H9 (cell line): Measurements from ENCODE around the gene TMEM221. TPM values are rescaled to one million over a fixed set of nuclear protein-coding genes. Genes with fewer than 3 reads are reported as not detected.

Experiments used
- DNase-seq: peaks from one replicate; pipeline ENCODE4 v3.0.0-alpha.2; 2017
- H2AFZ ChIP-seq: one replicate; pipeline ENCODE4 v1.6.1; 2013; ENCODE audit warnings: mild to moderate bottlenecking, low read length, control low read depth, moderate library complexity
- H2AK5ac ChIP-seq: 2 replicates; pipeline ENCODE4 v1.6.1; 2013; ENCODE audit warnings: low read length, control low read depth, mixed read lengths; ENCODE audit not compliant: insufficient read length
- H2BK120ac ChIP-seq: one replicate; pipeline ENCODE4 v1.6.1; 2013; ENCODE audit warnings: low read depth, mild to moderate bottlenecking, low read length, control low read depth, inconsistent platforms; ENCODE audit not compliant: poor library complexity, severe bottlenecking
- H2BK12ac ChIP-seq: 2 replicates; pipeline ENCODE4 v1.6.1; 2013; ENCODE audit warnings: low read length, control low read depth, mixed read lengths, low read depth; ENCODE audit not compliant: insufficient read length
- H2BK15ac ChIP-seq: 2 replicates; pipeline ENCODE4 v1.6.1; 2013; ENCODE audit warnings: low read depth, low read length, control low read depth
- H2BK20ac ChIP-seq: one replicate; pipeline ENCODE4 v1.6.1; 2013; ENCODE audit warnings: low read depth, mild to moderate bottlenecking, low read length, control low read depth, inconsistent platforms; ENCODE audit not compliant: poor library complexity, severe bottlenecking
- H2BK5ac ChIP-seq: 2 replicates; pipeline ENCODE4 v1.6.1; 2013; ENCODE audit warnings: low read length, control low read depth, mixed read lengths; ENCODE audit not compliant: insufficient read length
- H3K14ac ChIP-seq: 2 replicates; pipeline ENCODE4 v1.6.1; 2013; ENCODE audit warnings: low read length, control low read depth; ENCODE audit not compliant: insufficient read depth
- H3K18ac ChIP-seq: 2 replicates; pipeline ENCODE4 v1.6.1; 2013; ENCODE audit warnings: low read depth, mild to moderate bottlenecking, mixed read lengths, low read length, control low read depth; ENCODE audit not compliant: insufficient read length
- H3K23ac ChIP-seq: 2 replicates; pipeline ENCODE4 v1.6.1; 2013; ENCODE audit warnings: low read length, control low read depth, mixed read lengths, low read depth; ENCODE audit not compliant: insufficient read length
- H3K23me2 ChIP-seq: 2 replicates; pipeline ENCODE4 v1.6.1; 2013; ENCODE audit warnings: low read depth, mild to moderate bottlenecking, mixed read lengths, low read length, control low read depth; ENCODE audit not compliant: insufficient read length, poor library complexity, severe bottlenecking
- H3K27ac ChIP-seq: 2 replicates; pipeline ENCODE4 v1.5.1; 2013; ENCODE audit warnings: low read length, control low read depth, mixed read lengths, low read depth; ENCODE audit not compliant: insufficient read length
- H3K27me3 ChIP-seq: 2 replicates; pipeline ENCODE4 v1.6.1; 2013; ENCODE audit warnings: low read length, control low read depth, inconsistent platforms; ENCODE audit not compliant: insufficient read depth
- H3K4ac ChIP-seq: 2 replicates; pipeline ENCODE4 v1.6.1; 2013; ENCODE audit warnings: low read depth, mild to moderate bottlenecking, control low read depth, inconsistent platforms, low read length, moderate library complexity
- H3K4me1 ChIP-seq: 2 replicates; pipeline ENCODE4 v1.6.1; 2013; ENCODE audit warnings: low read length, control low read depth, inconsistent platforms; ENCODE audit not compliant: insufficient read depth
- H3K4me2 ChIP-seq: 2 replicates; pipeline ENCODE4 v1.6.1; 2013; ENCODE audit warnings: low read length, control low read depth, mixed read lengths; ENCODE audit not compliant: insufficient read length, insufficient read depth
- H3K56ac ChIP-seq: 2 replicates; pipeline ENCODE4 v1.6.1; 2013; ENCODE audit warnings: low read depth, mild to moderate bottlenecking, mixed read lengths, low read length, control low read depth; ENCODE audit not compliant: insufficient read length
- H3K79me1 ChIP-seq: 2 replicates; pipeline ENCODE4 v1.6.1; 2013; ENCODE audit warnings: low read depth, mild to moderate bottlenecking, moderate library complexity, low read length, control low read depth, inconsistent platforms; ENCODE audit not compliant: insufficient read depth, poor library complexity, severe bottlenecking
- H3K79me2 ChIP-seq: 2 replicates; pipeline ENCODE4 v1.6.1; 2013; ENCODE audit warnings: low read length, control low read depth, inconsistent platforms; ENCODE audit not compliant: insufficient read depth
- H3K9ac ChIP-seq: 2 replicates; pipeline ENCODE4 v1.6.1; 2013; ENCODE audit warnings: low read length, control low read depth, mixed read lengths; ENCODE audit not compliant: insufficient read length; ENCODE audit errors: extremely low read depth
- H3K9me3 ChIP-seq: one replicate; pipeline ENCODE4 v1.6.1; 2013; ENCODE audit warnings: low read depth, low read length, inconsistent platforms; ENCODE audit not compliant: control insufficient read depth
- H3T11ph ChIP-seq: one replicate; pipeline ENCODE4 v1.6.1; 2013; ENCODE audit warnings: mild to moderate bottlenecking, low read length, control low read depth, inconsistent platforms
- H4K20me1 ChIP-seq: one replicate; pipeline ENCODE4 v1.6.1; 2013; ENCODE audit not compliant: control insufficient read depth, insufficient read length, insufficient read depth
- H4K5ac ChIP-seq: 2 replicates; pipeline ENCODE4 v1.6.1; 2013; ENCODE audit warnings: low read depth, mild to moderate bottlenecking, mixed read lengths, low read length, control low read depth; ENCODE audit not compliant: insufficient read length
- H4K8ac ChIP-seq: replicated peaks from 2 replicates; pipeline ENCODE4 v1.6.1; 2013; ENCODE audit warnings: low read length, control low read depth, mixed read lengths, low read depth; ENCODE audit not compliant: insufficient read length
- H4K91ac ChIP-seq: 2 replicates; pipeline ENCODE4 v1.6.1; 2013; ENCODE audit warnings: low read depth, mild to moderate bottlenecking, moderate library complexity, mixed read lengths, low read length, control low read depth; ENCODE audit not compliant: insufficient read length
- H3K27ac Mint-ChIP-seq, 3 experiments: 2 replicates in 2 of 3; 3 replicates in 1 of 3; pipeline ENCODE4 v1.8.0; 2020 to 2021; ENCODE audit warnings: mixed read lengths in 3 of 3, mild to moderate bottlenecking in 1 of 3, moderate library complexity in 1 of 3
- H3K27me3 Mint-ChIP-seq: 2 replicates; pipeline ENCODE4 v1.8.0; 2021; ENCODE audit warnings: low read depth, mild to moderate bottlenecking, moderate library complexity, mixed read lengths
- H3K36me3 Mint-ChIP-seq, 3 experiments: 2 replicates in 2 of 3; 3 replicates in 1 of 3; pipeline ENCODE4 v1.8.0; 2020 to 2021; ENCODE audit warnings: low read depth in 3 of 3, mixed read lengths in 3 of 3; ENCODE audit not compliant: insufficient read depth in 1 of 3
- H3K4me1 Mint-ChIP-seq, 2 experiments: 2 replicates each; pipeline ENCODE4 v1.8.0; 2020; ENCODE audit warnings: mixed read lengths in 2 of 2
- H3K4me3 Mint-ChIP-seq, 2 experiments: 2 replicates in 1 of 2; 3 replicates in 1 of 2; pipeline ENCODE4 v1.8.0; 2020 to 2021; ENCODE audit warnings: mild to moderate bottlenecking in 2 of 2, mixed read lengths in 2 of 2, moderate library complexity in 1 of 2
- H3K9me3 Mint-ChIP-seq, 2 experiments: 2 replicates in 1 of 2; 3 replicates in 1 of 2; pipeline ENCODE4 v1.8.0; 2020; ENCODE audit warnings: mild to moderate bottlenecking in 2 of 2, mixed read lengths in 2 of 2, moderate library complexity in 1 of 2
- CTCF ChIP-seq: fragments of 200-600 bp; sonication (generic); conservative IDR thresholded peaks from 3 replicates; pipeline ENCODE4 v1.8.0; 2021; ENCODE audit warnings: antibody characterized with exemption, mild to moderate bottlenecking
- WGBS: extraction: QIAGEN DNeasy Blood & Tissue Kit; methylation state at CpG from one replicate; pipeline ENCODE4 v1.1.7; 2013; ENCODE audit warnings: missing lambda C conversion rate, low lambda C conversion rate, mixed read lengths; ENCODE audit not compliant: insufficient read length; ENCODE audit errors: extremely low coverage; 5-methylcytosine and 5-hydroxymethylcytosine counted together
- total RNA-seq: library from RNA; stranded (reverse); gene quantifications from 2 replicates; pipeline ENCODE4 v1.2.1, GENCODE V29; 2021

TMEM221 gene
- total RNA-seq, 1 experiment from 2014 or later, result 1.4 TPM

GRCh38 chr19:17420475-17420924 lies 28.0 kb downstream of the TMEM221 start:
- Histone ChIP-seq H4K20me1 (no peaks in the 10 kb centered on the region), H3K4ac (no peak overlapping the region), H2BK5ac (no peak overlapping the region), H4K5ac (no peak overlapping the region), H2BK20ac (no peak overlapping the region), H3K9ac (peak overlapping the region; percentile 3), H3K56ac (no peak overlapping the region), H3K23ac (no peak overlapping the region), H3K18ac (no peak overlapping the region), H3K14ac (0 out of 2 replicates have a peak overlapping the region, but pooled peaks have one; percentile 17), H3K23me2 (peaks cover 11% of the 10 kb centered on the region), H3K79me2 (no peaks in the 10 kb centered on the region), H2BK120ac (no peak overlapping the region), H3K27ac (no peak overlapping the region), H3K4me2 (peak overlapping the region; percentile 71), H3K9me3 (no peaks in the 10 kb centered on the region), H2AFZ (no peak overlapping the region), H3K27me3 (no peaks in the 10 kb centered on the region), H4K8ac (no peak overlapping the region), H3K79me1 (no peaks in the 10 kb centered on the region), H2AK5ac (no peak overlapping the region), H2BK12ac (no peak overlapping the region), H2BK15ac (no peak overlapping the region), H3T11ph (no peak overlapping the region), H4K91ac (no peak overlapping the region), H3K4me1 (no peaks in the 10 kb centered on the region; the same call in 1 of the 2 replicates)
- peaks cover 21% of the 10 kb centered on the region for H3K27me3 Mint-ChIP-seq
- H3K36me3 Mint-ChIP-seq, result peaks cover 0 to 13% (median 4%) of the 10 kb centered on the region in 3 experiments; a peak in 2 of 7 replicates
- peak; percentile 37; the same call in 2 of the 3 replicates for TF ChIP-seq CTCF
- peaks cover 25 to 39% of the 10 kb centered on the region in 2 experiments for H3K4me1 Mint-ChIP-seq
- peak overlapping the region; percentile 84 to 94 for H3K4me3 Mint-ChIP-seq
- WGBS, result no CpG with 5 or more reads among the region's 25 CpGs
- peak; percentile 59 for DNase-seq
- no peaks in the 10 kb centered on the region; a peak in 1 of 5 replicates for H3K9me3 Mint-ChIP-seq
- H3K27ac Mint-ChIP-seq, result peak overlapping the region in 1 of 3 experiments; percentile 61; a peak in 2 of 7 replicates
